IMR-90 (cell line): ENCODE results near the gene EYS. TPM values are rescaled to one million over a fixed set of nuclear protein-coding genes. Genes with fewer than 3 reads are reported as not detected.

Experiments
- ATAC-seq: fragments of 200-7000 bp; cut with Tn5 transposase; 2 replicates; pipeline ENCODE4 v1.9.1; 2020; ENCODE audit warnings: low read depth, mild to moderate bottlenecking, moderate library complexity
- BruUV-seq: library from RNA; stranded (reverse); fragments of 400-500 nt; replicated peaks from 2 replicates; lab custom pipeline; 2021; lab: Mats Ljungman, UMichigan
- CTCF ChIA-PET: fragments of 300-600 bp; formaldehyde crosslinking; extraction: SDS; loops from one replicate; lab custom pipeline; 2021; ENCODE audit warnings: antibody characterized with exemption; lab: Yijun Ruan, JAX
- POLR2A ChIA-PET: fragments of 300-600 bp; sonication (Branson Sonifier 250); formaldehyde crosslinking; loops from one replicate; lab custom pipeline; 2022; ENCODE audit warnings: antibody characterized with exemption; ENCODE audit not compliant: unreplicated experiment; lab: Charles Lee
- DNase-seq: peaks from one replicate; pipeline ENCODE4 v3.0.0; 2013
- H2AFZ ChIP-seq: replicated peaks from 2 replicates; pipeline ENCODE3; 2013; ENCODE audit warnings: low read length, mild to moderate bottlenecking; ENCODE audit not compliant: poor library complexity
- H2AK5ac ChIP-seq: 2 replicates; pipeline ENCODE4 v1.6.1; 2013; ENCODE audit warnings: low read depth, low read length, inconsistent platforms
- H2AK9ac ChIP-seq: replicated peaks from 2 replicates; pipeline ENCODE3; 2013; ENCODE audit warnings: mild to moderate bottlenecking, low read depth, low read length, moderate library complexity; ENCODE audit not compliant: poor library complexity
- H2BK120ac ChIP-seq: 2 replicates; pipeline ENCODE4 v1.6.1; 2013; ENCODE audit warnings: low read depth, low read length, inconsistent platforms
- H2BK15ac ChIP-seq: 3 replicates; pipeline ENCODE4 v1.6.1; 2013; ENCODE audit warnings: low read depth, low read length, inconsistent platforms
- H2BK20ac ChIP-seq: 2 replicates; pipeline ENCODE4 v1.6.1; 2013; ENCODE audit warnings: low read depth, mild to moderate bottlenecking, inconsistent platforms, low read length, moderate library complexity
- H2BK5ac ChIP-seq: 2 replicates; pipeline ENCODE4 v1.6.1; 2013; ENCODE audit warnings: mild to moderate bottlenecking, low read depth, low read length, inconsistent platforms; ENCODE audit not compliant: poor library complexity, severe bottlenecking
- H3K14ac ChIP-seq: replicated peaks from 2 replicates; pipeline ENCODE4 v1.6.1; 2013; ENCODE audit warnings: low read depth, low read length, inconsistent platforms
- H3K18ac ChIP-seq: 2 replicates; pipeline ENCODE4 v1.6.1; 2013; ENCODE audit warnings: low read depth, low read length, control low read depth
- H3K23ac ChIP-seq: 2 replicates; pipeline ENCODE4 v1.6.1; 2013; ENCODE audit warnings: low read depth, low read length, inconsistent platforms
- H3K27ac ChIP-seq: 2 replicates; pipeline ENCODE4 v1.5.1; 2013; ENCODE audit warnings: mild to moderate bottlenecking, control low read depth, low read length; ENCODE audit not compliant: insufficient read depth
- H3K27me3 ChIP-seq: 2 replicates; pipeline ENCODE4 v1.6.1; 2013; ENCODE audit warnings: low read length; ENCODE audit not compliant: control insufficient read depth, insufficient read depth
- H3K36me3 ChIP-seq: 2 replicates; pipeline ENCODE4 v1.6.1; 2013; ENCODE audit warnings: low read length, mixed read lengths; ENCODE audit not compliant: control insufficient read depth, insufficient read depth
- H3K4ac ChIP-seq: 2 replicates; pipeline ENCODE4 v1.6.1; 2013; ENCODE audit warnings: low read depth, low read length, inconsistent platforms
- H3K4me1 ChIP-seq: 2 replicates; pipeline ENCODE4 v1.6.1; 2013; ENCODE audit warnings: low read length, mixed read lengths; ENCODE audit not compliant: control insufficient read depth, insufficient read depth
- H3K4me2 ChIP-seq: 2 replicates; pipeline ENCODE4 v1.6.1; 2013; ENCODE audit warnings: low read depth, mild to moderate bottlenecking, control low read depth, low read length, moderate library complexity
- H3K4me3 ChIP-seq: 2 replicates; pipeline ENCODE4 v1.5.1; 2013; ENCODE audit warnings: low read depth, mild to moderate bottlenecking, control low read depth, low read length, moderate library complexity; ENCODE audit not compliant: insufficient read depth
- H3K56ac ChIP-seq: 2 replicates; pipeline ENCODE4 v1.6.1; 2013; ENCODE audit warnings: low read length, inconsistent platforms; ENCODE audit not compliant: insufficient read depth; ENCODE audit errors: extremely low read depth
- H3K79me1 ChIP-seq, 2 experiments: 2 replicates each; pipeline ENCODE4 v1.6.1; 2013; ENCODE audit warnings: low read length in 2 of 2, inconsistent platforms in 1 of 2, low read depth in 1 of 2
- H3K9ac ChIP-seq: 2 replicates; pipeline ENCODE4 v1.6.1; 2013; ENCODE audit warnings: low read depth, low read length, control low read depth
- H3K9me1 ChIP-seq: 2 replicates; pipeline ENCODE4 v1.6.1; 2013; ENCODE audit warnings: low read length, inconsistent platforms; ENCODE audit not compliant: insufficient read depth
- H3K9me3 ChIP-seq: 2 replicates; pipeline ENCODE4 v1.6.1; 2013; ENCODE audit warnings: low read length; ENCODE audit not compliant: control insufficient read depth, insufficient read depth
- H4K20me1 ChIP-seq: 2 replicates; pipeline ENCODE4 v1.6.1; 2013; ENCODE audit warnings: low read length, inconsistent platforms; ENCODE audit not compliant: insufficient read depth
- H4K5ac ChIP-seq: 2 replicates; pipeline ENCODE4 v1.6.1; 2013; ENCODE audit warnings: mild to moderate bottlenecking, low read depth, low read length, control low read depth
- H4K8ac ChIP-seq, 2 experiments: 2 replicates each; pipeline ENCODE4 v1.6.1; 2013; ENCODE audit warnings: low read depth in 2 of 2, low read length in 2 of 2, control low read depth in 1 of 2, inconsistent platforms in 1 of 2
- H4K91ac ChIP-seq: 2 replicates; pipeline ENCODE4 v1.6.1; 2013; ENCODE audit warnings: low read depth, low read length, inconsistent platforms; ENCODE audit not compliant: insufficient read depth
- BHLHE40 ChIP-seq: fragments of 150-350 bp; IDR thresholded peaks from 2 replicates; pipeline ENCODE4 v1.6.1; 2016; ENCODE audit warnings: mild to moderate bottlenecking, low read depth, low read length
- CEBPB ChIP-seq: IDR thresholded peaks from 2 replicates; pipeline ENCODE4 v1.6.1; 2012; ENCODE audit warnings: low read depth, low read length, improper control_type of control experiment
- CHD1 ChIP-seq: IDR thresholded peaks from 2 replicates; pipeline ENCODE4 v1.6.1; 2012; ENCODE audit warnings: low read depth, low read length, improper control_type of control experiment
- FOS ChIP-seq: fragments of 150-350 bp; IDR thresholded peaks from 2 replicates; pipeline ENCODE4 v1.6.1; 2016; ENCODE audit warnings: low read depth, low read length
- MAFK ChIP-seq: IDR thresholded peaks from 2 replicates; pipeline ENCODE4 v1.6.1; 2012; ENCODE audit warnings: low read depth, low read length, improper control_type of control experiment
- MAZ ChIP-seq: IDR thresholded peaks from 2 replicates; pipeline ENCODE4 v1.6.1; 2012; ENCODE audit warnings: low read depth, mild to moderate bottlenecking, low read length, improper control_type of control experiment, moderate library complexity, borderline replicate concordance
- POLR2A ChIP-seq: IDR thresholded peaks from 2 replicates; pipeline ENCODE4 v1.6.1; 2012; ENCODE audit warnings: mild to moderate bottlenecking, low read depth, low read length
- RAD21 ChIP-seq: IDR thresholded peaks from 2 replicates; pipeline ENCODE4 v1.6.1; 2012; ENCODE audit warnings: low read length, improper control_type of control experiment
- RCOR1 ChIP-seq: IDR thresholded peaks from 2 replicates; pipeline ENCODE4 v1.6.1; 2012; ENCODE audit warnings: mild to moderate bottlenecking, low read length, improper control_type of control experiment; ENCODE audit not compliant: insufficient replicate concordance
- RFX5 ChIP-seq: IDR thresholded peaks from 2 replicates; pipeline ENCODE4 v1.8.0; 2012; ENCODE audit warnings: low read depth, mild to moderate bottlenecking, low read length, moderate library complexity
- USF2 ChIP-seq: fragments of 150-350 bp; IDR thresholded peaks from 2 replicates; pipeline ENCODE4 v1.6.1; 2017; ENCODE audit warnings: mild to moderate bottlenecking, antibody characterized with exemption, low read length, low read depth
- WGBS, 2 experiments: methylation state at CpG; one replicate each; pipeline versions ENCODE4 v1.1.5 to v1.1.7; 2013; ENCODE audit warnings: missing lambda C conversion rate in 2 of 2; ENCODE audit not compliant: insufficient read length in 1 of 2; ENCODE audit errors: extremely low coverage in 2 of 2; 5-methylcytosine and 5-hydroxymethylcytosine counted together
- dilution Hi-C: fragments of 300-500 bp; cut with HindIII; formaldehyde crosslinking; loops from one replicate; pipeline ENCODE4 v1.14.3; 2018; ENCODE audit warnings: low sequenced_read_pairs; ENCODE audit not compliant: unreplicated experiment
- in situ Hi-C: fragments of 300-500 bp; cut with MboI; formaldehyde crosslinking; loops from 3 replicates; pipeline ENCODE4 v1.14.3; 2019; ENCODE audit warnings: low sequenced_read_pairs, inconsistent platforms, mixed read lengths
- intact Hi-C: fragments of 100-400 bp; cut with micrococcal nuclease; formaldehyde crosslinking; loops from 2 replicates; pipeline ENCODE4 v1.10.0; 2022
- polyA plus RNA-seq, 3 experiments: library from polyadenylated mRNA; depleted of rRNA; stranded (reverse); fragments of >200 nt; gene quantifications; 2 replicates each; pipeline ENCODE4 v1.2.3, GENCODE V29; 2012; ENCODE audit warnings: low replicate concordance in 1 of 3
- total RNA-seq: library from RNA; depleted of rRNA; stranded (reverse); fragments of >200 nt; gene quantifications from 2 replicates; pipeline ENCODE4 v1.2.3, GENCODE V29; 2012

Gene EYS
- total and polyA plus RNA-seq, 2 of the 4 experiments (the other 2 are of a cell fraction): under 0.01 TPM; not detected in 1

DNA sequence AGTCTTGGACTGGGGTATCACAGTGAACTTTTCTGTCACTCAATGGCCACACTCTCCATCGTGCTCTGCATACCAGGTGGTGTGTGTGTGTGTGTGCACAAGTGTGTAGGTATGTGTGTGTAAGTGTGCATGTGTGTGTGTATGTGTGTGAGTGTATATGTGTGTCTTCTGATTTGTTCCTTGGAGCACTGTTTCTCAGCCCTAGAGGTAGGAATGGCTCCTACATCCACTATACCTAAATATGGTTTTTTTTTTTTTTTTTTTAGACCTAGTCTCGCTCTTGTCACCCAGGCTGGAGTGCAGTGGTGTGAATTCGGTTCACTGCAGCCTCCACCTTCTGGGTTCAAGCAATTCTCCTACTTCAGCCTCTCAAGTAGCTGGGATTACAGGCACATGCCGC lies 1834.8 kb downstream of the EYS start:
- Histone ChIP-seq H4K91ac (no peak overlapping the region), H4K20me1 (no peaks in the 10 kb centered on the region), H3K9me3 (no peaks in the 10 kb centered on the region), H3K23ac (no peak overlapping the region), H3K4ac (no peak overlapping the region), H3K4me3 (no peak overlapping the region), H3K9ac (no peak overlapping the region), H2BK20ac (no peak overlapping the region), H2AFZ (no peak overlapping the region), H2BK120ac (no peak overlapping the region), H2BK15ac (no peak overlapping the region), H2AK9ac (no peak overlapping the region), H3K79me1 (no peaks in the 10 kb centered on the region), H3K56ac (no peak overlapping the region), H3K4me1 (no peaks in the 10 kb centered on the region), H4K5ac (no peak overlapping the region), H3K9me1 (no peaks in the 10 kb centered on the region), H3K14ac (no peak overlapping the region), H3K18ac (no peak overlapping the region), H4K8ac (no peak overlapping the region), H3K4me2 (no peak overlapping the region), H3K36me3 (no peaks in the 10 kb centered on the region), H2BK5ac (no peak overlapping the region), H3K27ac (no peak overlapping the region), H2AK5ac (no peak overlapping the region), H3K27me3 (no peaks in the 10 kb centered on the region)
- DNase-seq (no peak), ATAC-seq (no peak)
- CTCF ChIA-PET: no interaction called here
- intact Hi-C loops: no loop called here
- no TSS peak for BruUV-seq
- dilution Hi-C loops: no loop called here
- WGBS, 2 experiments: no CpG with 5 or more reads among the region's 4 CpGs
- TF ChIP-seq MAZ: no peak
- TF ChIP-seq RCOR1: no peak
- no peak for TF ChIP-seq CHD1
- no peak for TF ChIP-seq RAD21
- TF ChIP-seq POLR2A: no peak
- TF ChIP-seq USF2: no peak
- TF ChIP-seq MAFK: no peak
- no peak for TF ChIP-seq FOS
- TF ChIP-seq CEBPB: no peak
- TF ChIP-seq BHLHE40: no peak
- no peak for TF ChIP-seq RFX5
- POLR2A ChIA-PET: no interaction called here
- in situ Hi-C loops: no loop called here
